GM18519 (cell line): ENCODE measurements around the gene TMEM252.

ENCODE experiments used
- ATAC-seq: cut with Tn5 transposase; IDR thresholded peaks from one replicate; pipeline ENCODE4 v1.9.1; 2021; ENCODE audit warnings: mild to moderate bottlenecking, moderate library complexity; ENCODE audit not compliant: unreplicated experiment, low FRiP score

TMEM252 gene

GRCh38 chr9:68502279-68502678 lies 38.4 kb downstream of the TMEM252 start:
- no peak for ATAC-seq

- no peak for ATAC-seq
Observed at GRCh38 chr9:68500457-68501381, 40.0 kb downstream of the TMEM252 start.

GRCh38 chr9:68498816-68499215 lies 41.9 kb downstream of the TMEM252 start:
- no peak for ATAC-seq

- ATAC-seq: no peak
Observed at GRCh38 chr9:68497629-68498028, 43.1 kb downstream of the TMEM252 start.

GRCh38 chr9:68496356-68496755 lies 44.3 kb downstream of the TMEM252 start:
- ATAC-seq: no peak

GRCh38 chr9:68495247-68495646 lies 45.4 kb downstream of the TMEM252 start:
- no peak for ATAC-seq

- no peak for ATAC-seq
Observed at GRCh38 chr9:68493958-68494577, 46.6 kb downstream of the TMEM252 start.

GRCh38 chr9:68493541-68493940 lies 47.1 kb downstream of the TMEM252 start:
- no peak for ATAC-seq

GRCh38 chr9:68492806-68493205 lies 47.9 kb downstream of the TMEM252 start:
- no peak for ATAC-seq

GRCh38 chr9:68489646-68490045 lies 51.0 kb downstream of the TMEM252 start:
- ATAC-seq: no peak

- no peak for ATAC-seq
Observed at GRCh38 chr9:68488126-68488525, 52.6 kb downstream of the TMEM252 start.
